WTC11 (cell line): ENCODE results near the gene PDHA2. TPM values are rescaled to one million over a fixed set of nuclear protein-coding genes. Genes with fewer than 3 reads are reported as not detected.

Experiments
- ATAC-seq: fragments of 200-7000 bp; cut with Tn5 transposase; 2 replicates; pipeline ENCODE4 v1.10.0; 2021; ENCODE audit warnings: mild to moderate bottlenecking, moderate library complexity
- CTCF ChIA-PET: fragments of 300-600 bp; sonication (Branson Sonifier 250); formaldehyde crosslinking; loops from one replicate; lab custom pipeline; 2021; ENCODE audit warnings: antibody characterized with exemption; lab: Charles Lee
- POLR2A ChIA-PET: fragments of 350-600 bp; sonication (Branson Sonifier 250); formaldehyde crosslinking; loops from one replicate; lab custom pipeline; 2021; ENCODE audit warnings: antibody characterized with exemption; lab: Charles Lee
- DNase-seq: peaks from one replicate; pipeline ENCODE4 v3.0.0; 2021; ENCODE audit warnings: low spot score
- H3K27ac Mint-ChIP-seq: 2 replicates; pipeline ENCODE4 v1.8.0; 2021; ENCODE audit warnings: mixed read lengths
- H3K27me3 Mint-ChIP-seq: 2 replicates; pipeline ENCODE4 v1.8.0; 2021; ENCODE audit warnings: low read depth, mild to moderate bottlenecking, moderate library complexity, mixed read lengths
- H3K36me3 Mint-ChIP-seq: 2 replicates; pipeline ENCODE4 v1.8.0; 2021; ENCODE audit warnings: mixed read lengths
- H3K4me1 Mint-ChIP-seq: 2 replicates; pipeline ENCODE4 v1.8.0; 2022; ENCODE audit warnings: mixed read lengths
- H3K4me3 Mint-ChIP-seq: 2 replicates; pipeline ENCODE4 v1.8.0; 2021; ENCODE audit warnings: mild to moderate bottlenecking, moderate library complexity, mixed read lengths
- H3K9me3 Mint-ChIP-seq: 2 replicates; pipeline ENCODE4 v1.8.0; 2021; ENCODE audit warnings: mixed read lengths
- AR ChIP-seq: fragments of 250-450 bp; sonication (Bioruptor Pico); IDR thresholded peaks from 2 replicates; pipeline ENCODE4 v1.9.0; 2021; ENCODE audit warnings: mild to moderate bottlenecking
- ATF2 ChIP-seq: sonication (generic); formaldehyde crosslinking; IDR thresholded peaks from 2 replicates; pipeline ENCODE4 v1.8.1; 2022; ENCODE audit warnings: low read depth, missing genetic modification reagents, borderline replicate concordance
- ESRRA ChIP-seq: sonication (generic); formaldehyde crosslinking; IDR thresholded peaks from 2 replicates; pipeline ENCODE4 v1.8.1; 2022; ENCODE audit warnings: mild to moderate bottlenecking, missing genetic modification reagents, borderline replicate concordance
- JAZF1 ChIP-seq: fragments of 250-450 bp; sonication (Bioruptor Pico); IDR thresholded peaks from 2 replicates; pipeline ENCODE4 v1.9.0; 2021; ENCODE audit warnings: moderate library complexity, mild to moderate bottlenecking, inconsistent platforms
- KAT7 ChIP-seq: sonication (generic); formaldehyde crosslinking; IDR thresholded peaks from 2 replicates; pipeline ENCODE4 v1.8.1; 2023; ENCODE audit warnings: missing genetic modification reagents, mild to moderate bottlenecking, borderline replicate concordance
- MXD4 ChIP-seq: fragments of 250-450 bp; sonication (Bioruptor Pico); IDR thresholded peaks from 2 replicates; pipeline ENCODE4 v1.8.0; 2021; ENCODE audit warnings: mild to moderate bottlenecking, moderate library complexity, borderline replicate concordance
- NFATC4 ChIP-seq: fragments of 250-450 bp; sonication (Bioruptor Pico); IDR thresholded peaks from 2 replicates; pipeline ENCODE4 v1.9.0; 2021; ENCODE audit warnings: mild to moderate bottlenecking
- NR2C2 ChIP-seq: sonication (generic); formaldehyde crosslinking; IDR thresholded peaks from 2 replicates; pipeline ENCODE4 v1.8.0; 2022; ENCODE audit warnings: mild to moderate bottlenecking, missing genetic modification reagents
- PRRX2 ChIP-seq: fragments of 250-450 bp; sonication (Bioruptor Pico); IDR thresholded peaks from 2 replicates; pipeline ENCODE4 v1.8.0; 2021; ENCODE audit warnings: mild to moderate bottlenecking
- TEAD1 ChIP-seq: sonication (generic); formaldehyde crosslinking; IDR thresholded peaks from 2 replicates; pipeline ENCODE4 v1.8.0; 2022; ENCODE audit warnings: mild to moderate bottlenecking, missing genetic modification reagents
- TP53 ChIP-seq: sonication (generic); formaldehyde crosslinking; IDR thresholded peaks from 2 replicates; pipeline ENCODE4 v1.8.1; 2023; ENCODE audit warnings: mild to moderate bottlenecking, missing genetic modification reagents
- USF2 ChIP-seq: sonication (generic); formaldehyde crosslinking; IDR thresholded peaks from 2 replicates; pipeline ENCODE4 v1.8.1; 2023; ENCODE audit warnings: mild to moderate bottlenecking, missing genetic modification reagents, moderate library complexity
- ZBTB21 ChIP-seq: sonication (generic); formaldehyde crosslinking; IDR thresholded peaks from 2 replicates; pipeline ENCODE4 v1.8.1; 2023; ENCODE audit warnings: mild to moderate bottlenecking, missing genetic modification reagents, borderline replicate concordance
- ZNF138 ChIP-seq: sonication (generic); formaldehyde crosslinking; conservative IDR thresholded peaks from 2 replicates; pipeline ENCODE4 v1.8.1; 2022; ENCODE audit warnings: mild to moderate bottlenecking, moderate library complexity, missing genetic modification reagents
- ZNF416 ChIP-seq: fragments of 250-450 bp; sonication (Bioruptor Pico); IDR thresholded peaks from 2 replicates; pipeline ENCODE4 v1.9.0; 2021; ENCODE audit warnings: mild to moderate bottlenecking, inconsistent platforms
- total RNA-seq: library from RNA; stranded (reverse); gene quantifications from 3 replicates; pipeline ENCODE4 v1.2.3, GENCODE V29; 2021
- TF ChIP-seq, protein P1 (sequence below): sonication (generic); formaldehyde crosslinking; IDR thresholded peaks from 2 replicates; pipeline ENCODE4 v1.8.0; 2022; ENCODE audit warnings: missing genetic modification reagents
- TF ChIP-seq, protein P2 (sequence below): fragments of 250-450 bp; sonication (Bioruptor Pico); conservative IDR thresholded peaks from 2 replicates; pipeline ENCODE4 v1.9.0; 2021; ENCODE audit warnings: mild to moderate bottlenecking

PDHA2 gene
- total RNA-seq, 1 experiment from 2014 or later, result not detected

DNA sequence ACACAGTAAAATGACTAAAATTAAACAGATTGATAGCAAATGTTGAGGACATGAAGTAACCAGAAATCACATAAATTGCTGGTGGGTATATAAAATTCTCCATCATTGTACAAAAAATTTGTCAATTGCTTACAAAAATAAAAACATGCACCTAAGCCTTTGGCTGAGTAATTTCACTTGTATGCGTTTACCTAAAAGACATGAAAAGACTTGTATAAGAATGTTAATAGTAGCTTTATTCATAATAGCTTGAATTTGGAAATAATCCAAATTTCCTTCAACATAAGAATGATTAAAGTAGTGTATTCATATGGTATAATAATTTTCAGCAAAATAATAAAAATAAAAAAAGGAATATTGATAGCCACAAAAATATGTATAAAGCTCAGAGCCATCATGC, 37.7 kb downstream of the PDHA2 start:
- H3K9me3 Mint-ChIP-seq, result peaks cover 7% of the 10 kb centered on the region; the same call in 1 of the 2 replicates
- no peaks in the 10 kb centered on the region for H3K27me3 Mint-ChIP-seq
- H3K27ac Mint-ChIP-seq, result no peak overlapping the region
- POLR2A ChIA-PET, result no interaction called here
- no peaks in the 10 kb centered on the region for H3K4me1 Mint-ChIP-seq
- no peak for ATAC-seq
- H3K36me3 Mint-ChIP-seq, result no peaks in the 10 kb centered on the region
- TF ChIP-seq NFATC4 (CRISPR knock-in tag) (no peak), MXD4 (CRISPR knock-in tag) (no peak), ESRRA (CRISPR knock-in tag) (no peak), JAZF1 (CRISPR knock-in tag) (no peak), AR (CRISPR knock-in tag) (no peak), TP53 (CRISPR knock-in tag) (no peak)
- TF ChIP-seq, all 79 proteins: peak for 0
- CTCF ChIA-PET, result no interaction called here
- no peak overlapping the region for H3K4me3 Mint-ChIP-seq
- no peak for DNase-seq

DNA sequence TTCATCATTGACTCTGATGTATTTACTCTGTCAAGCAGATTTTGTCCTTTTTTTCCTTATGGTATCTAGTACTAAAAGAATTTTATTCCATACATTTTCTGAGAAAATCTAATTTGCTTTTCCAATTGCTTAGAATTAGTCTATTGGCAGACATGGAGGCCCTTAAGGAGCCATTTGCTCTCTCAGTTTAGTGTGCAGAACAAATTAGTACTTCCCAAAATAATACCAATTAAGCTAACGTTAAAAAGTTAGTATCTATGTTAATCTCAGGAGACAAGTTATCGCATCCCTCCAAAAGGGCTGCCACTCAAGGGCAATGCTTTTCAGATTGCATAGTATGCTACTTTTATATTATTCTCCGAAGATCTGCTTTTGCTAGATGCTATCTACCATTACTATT, 47.7 kb downstream of the PDHA2 start:
- Mint-ChIP-seq H3K4me1 (no peaks in the 10 kb centered on the region), H3K27ac (no peak overlapping the region), H3K4me3 (no peak overlapping the region), H3K36me3 (peaks cover 17% of the 10 kb centered on the region), H3K9me3 (peaks cover 48% of the 10 kb centered on the region), H3K27me3 (no peaks in the 10 kb centered on the region)
- ChIA-PET CTCF (no interaction called here), POLR2A (no interaction called here)
- TF ChIP-seq, protein P1, sequence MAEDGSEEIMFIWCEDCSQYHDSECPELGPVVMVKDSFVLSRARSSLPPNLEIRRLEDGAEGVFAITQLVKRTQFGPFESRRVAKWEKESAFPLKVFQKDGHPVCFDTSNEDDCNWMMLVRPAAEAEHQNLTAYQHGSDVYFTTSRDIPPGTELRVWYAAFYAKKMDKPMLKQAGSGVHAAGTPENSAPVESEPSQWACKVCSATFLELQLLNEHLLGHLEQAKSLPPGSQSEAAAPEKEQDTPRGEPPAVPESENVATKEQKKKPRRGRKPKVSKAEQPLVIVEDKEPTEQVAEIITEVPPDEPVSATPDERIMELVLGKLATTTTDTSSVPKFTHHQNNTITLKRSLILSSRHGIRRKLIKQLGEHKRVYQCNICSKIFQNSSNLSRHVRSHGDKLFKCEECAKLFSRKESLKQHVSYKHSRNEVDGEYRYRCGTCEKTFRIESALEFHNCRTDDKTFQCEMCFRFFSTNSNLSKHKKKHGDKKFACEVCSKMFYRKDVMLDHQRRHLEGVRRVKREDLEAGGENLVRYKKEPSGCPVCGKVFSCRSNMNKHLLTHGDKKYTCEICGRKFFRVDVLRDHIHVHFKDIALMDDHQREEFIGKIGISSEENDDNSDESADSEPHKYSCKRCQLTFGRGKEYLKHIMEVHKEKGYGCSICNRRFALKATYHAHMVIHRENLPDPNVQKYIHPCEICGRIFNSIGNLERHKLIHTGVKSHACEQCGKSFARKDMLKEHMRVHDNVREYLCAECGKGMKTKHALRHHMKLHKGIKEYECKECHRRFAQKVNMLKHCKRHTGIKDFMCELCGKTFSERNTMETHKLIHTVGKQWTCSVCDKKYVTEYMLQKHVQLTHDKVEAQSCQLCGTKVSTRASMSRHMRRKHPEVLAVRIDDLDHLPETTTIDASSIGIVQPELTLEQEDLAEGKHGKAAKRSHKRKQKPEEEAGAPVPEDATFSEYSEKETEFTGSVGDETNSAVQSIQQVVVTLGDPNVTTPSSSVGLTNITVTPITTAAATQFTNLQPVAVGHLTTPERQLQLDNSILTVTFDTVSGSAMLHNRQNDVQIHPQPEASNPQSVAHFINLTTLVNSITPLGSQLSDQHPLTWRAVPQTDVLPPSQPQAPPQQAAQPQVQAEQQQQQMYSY (CRISPR knock-in tag), result no peak
- no peak for TF ChIP-seq PRRX2
- no peak for TF ChIP-seq ZNF138 (CRISPR knock-in tag)
- no peak for TF ChIP-seq USF2
- no peak for TF ChIP-seq ZNF416 (CRISPR knock-in tag)
- no peak for TF ChIP-seq ZBTB21 (CRISPR knock-in tag)
- TF ChIP-seq AR (CRISPR knock-in tag), result no peak
- TF ChIP-seq NR2C2 (CRISPR knock-in tag), result no peak
- TF ChIP-seq, protein P2, sequence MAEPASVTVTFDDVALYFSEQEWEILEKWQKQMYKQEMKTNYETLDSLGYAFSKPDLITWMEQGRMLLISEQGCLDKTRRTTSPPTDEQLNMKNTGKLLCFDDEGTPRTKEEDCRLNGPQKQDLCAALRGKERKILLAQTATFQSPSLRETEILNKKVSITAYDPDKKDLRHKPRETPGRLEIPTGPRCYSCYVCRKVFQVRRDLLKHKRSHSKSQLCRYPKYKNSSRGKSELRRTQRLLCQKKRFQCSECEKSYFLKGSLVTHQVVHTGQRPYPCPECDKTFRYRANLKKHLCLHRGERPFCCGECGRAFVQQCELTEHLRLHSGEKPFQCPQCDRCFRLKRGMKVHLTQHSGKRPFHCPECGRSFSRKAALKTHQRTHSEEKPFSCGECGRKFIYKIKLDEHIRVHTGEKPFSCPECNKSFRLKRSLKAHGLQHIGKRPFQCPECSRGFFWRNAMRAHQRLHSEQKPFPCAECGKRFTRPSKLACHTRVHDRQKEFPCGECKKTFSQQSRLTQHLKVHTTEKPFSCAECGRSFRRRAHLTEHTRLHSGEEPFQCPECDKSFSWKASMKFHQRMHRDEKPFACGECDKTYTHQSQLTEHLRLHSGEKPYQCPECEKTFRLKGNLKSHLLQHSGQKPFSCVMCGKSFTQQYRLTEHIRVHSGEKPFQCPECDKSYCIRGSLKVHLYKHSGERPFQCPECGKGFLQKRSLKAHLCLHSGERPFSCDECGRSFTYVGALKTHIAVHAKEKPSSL (CRISPR knock-in tag), result no peak
- TF ChIP-seq TEAD1, result no peak
- no peak for TF ChIP-seq NFATC4 (CRISPR knock-in tag)
- TF ChIP-seq ATF2 (CRISPR knock-in tag), result no peak
- TF ChIP-seq KAT7 (CRISPR knock-in tag), result no peak
- ATAC-seq, result no peak
- no peak for DNase-seq
